Measurements from ENCODE around the gene CUL4A. TPM values are rescaled to one million over a fixed set of nuclear protein-coding genes. Genes with fewer than 3 reads are reported as not detected.

Gene CUL4A
- total RNA-seq, 4 donors from 2014 or later: 87.6 to 150 (median 110) TPM

DNA sequence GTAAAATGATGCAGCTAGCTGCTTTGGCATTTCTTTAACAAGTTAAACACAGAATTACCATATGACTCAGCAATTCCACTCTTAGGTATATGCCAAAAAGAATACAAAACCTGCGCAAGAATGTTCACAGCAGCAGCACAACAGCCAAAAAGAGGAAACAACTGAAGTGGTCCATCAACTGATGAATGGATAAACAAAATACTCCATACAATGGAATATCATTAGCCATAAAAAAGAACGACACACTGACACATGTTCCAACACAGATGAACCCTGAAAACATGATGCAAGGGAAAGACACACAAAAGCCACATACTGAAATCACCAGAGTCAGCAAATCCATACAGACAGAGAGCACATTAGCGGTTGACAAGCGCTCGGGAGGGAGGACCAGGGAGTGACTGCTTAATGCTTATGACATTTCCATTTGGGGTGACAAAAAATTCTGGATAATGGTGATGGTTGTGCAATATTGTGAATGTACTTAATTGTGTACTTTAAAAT, 3.9 kb upstream of the CUL4A start:
- H3K9me3 ChIP-seq: no peaks in the 10 kb centered on the region
- 61 to 73% methylated on average over 5 of the region's 5 CpGs for WGBS, 2 donors (ENCODE audit: low coverage in 1 of 2)
- no peak overlapping the region for H3K27ac ChIP-seq
- intact Hi-C loops (cut with DNase I; ENCODE audit: low total_unique reads) (no loop called here), in situ Hi-C loops (cut with MboI; ENCODE audit: low pct_ligation_motif_present in 1 of 4, low pct_unique_long_range_greater_than_20kb in 1 of 4, low sequenced_read_pairs in 3 of 4) (no loop called here)
- no peak for DNase-seq
- H3K4me1 ChIP-seq: peaks cover 22 to 51% (median 33%) of the 10 kb centered on the region in 4 donors
- no peaks in the 10 kb centered on the region for H3K27me3 ChIP-seq
- no peak for TF ChIP-seq EP300 (IDR thresholded peaks at IDR 0.05; ENCODE audit: low read depth)
- TF ChIP-seq POLR2AphosphoS5 (IDR thresholded peaks at IDR 0.05): no peak
- no peak for TF ChIP-seq POLR2A (IDR thresholded peaks at IDR 0.05)
- no peak for TF ChIP-seq CTCF (IDR thresholded peaks at IDR 0.05)
- H3K36me3 ChIP-seq: no peaks in the 10 kb centered on the region
- no peak overlapping the region for H3K4me3 ChIP-seq

GRCh38 chr13:113207460-113207859, 2.0 kb upstream of the CUL4A start:
- in situ Hi-C loops (cut with MboI; ENCODE audit: low pct_ligation_motif_present in 1 of 4, low pct_unique_long_range_greater_than_20kb in 1 of 4, low sequenced_read_pairs in 3 of 4): no loop called here
- WGBS, 2 donors (ENCODE audit: low coverage in 1 of 2): 37 to 39% methylated on average over 3 of the region's 3 CpGs
- Histone ChIP-seq H3K9me3 (no peaks in the 10 kb centered on the region), H3K27ac (peak overlapping the region; percentile 99 to 100 (median 100)), H3K27me3 (no peaks in the 10 kb centered on the region), H3K4me1 (peaks cover 30 to 71% (median 42%) of the 10 kb centered on the region in 4 donors), H3K36me3 (no peaks in the 10 kb centered on the region), H3K4me3 (peak overlapping the region in 3 of 4 donors; percentile 97 to 98 (median 98))
- DNase-seq: no peak
- intact Hi-C loops (cut with DNase I; ENCODE audit: low total_unique reads): no loop called here
- TF ChIP-seq CTCF (IDR thresholded peaks at IDR 0.05): no peak
- TF ChIP-seq POLR2A (IDR thresholded peaks at IDR 0.05): no peak
- no peak for TF ChIP-seq POLR2AphosphoS5 (IDR thresholded peaks at IDR 0.05)
- no peak for TF ChIP-seq EP300 (IDR thresholded peaks at IDR 0.05; ENCODE audit: low read depth)

GRCh38 chr13:113207890-113208420, 1.5 kb upstream of the CUL4A start:
- 0 to 2% methylated on average over 1 to 31 of the region's 44 CpGs for WGBS, 2 donors (ENCODE audit: low coverage in 1 of 2)
- H3K27ac ChIP-seq: peak overlapping the region; percentile 99 to 100 (median 100)
- DNase-seq: peak; percentile 43

More at GRCh38 chr13:113207890-113208420, 1.5 kb upstream of the CUL4A start:
- no peaks in the 10 kb centered on the region for H3K27me3 ChIP-seq
- H3K4me3 ChIP-seq: peak overlapping the region; percentile 97 to 99 (median 98)
- in situ Hi-C loops (cut with MboI; ENCODE audit: low pct_ligation_motif_present in 1 of 4, low pct_unique_long_range_greater_than_20kb in 1 of 4, low sequenced_read_pairs in 3 of 4): no loop called here
- intact Hi-C loops (cut with DNase I; ENCODE audit: low total_unique reads): no loop called here
- TF ChIP-seq CTCF (IDR thresholded peaks at IDR 0.05): no peak
- no peak for TF ChIP-seq POLR2A (IDR thresholded peaks at IDR 0.05)
- TF ChIP-seq EP300 (IDR thresholded peaks at IDR 0.05; ENCODE audit: low read depth): no peak
- no peak for TF ChIP-seq POLR2AphosphoS5 (IDR thresholded peaks at IDR 0.05)
- H3K4me1 ChIP-seq: peaks cover 30 to 72% (median 42%) of the 10 kb centered on the region in 4 donors
- H3K36me3 ChIP-seq: no peaks in the 10 kb centered on the region
- H3K9me3 ChIP-seq: no peaks in the 10 kb centered on the region

Measured in transverse colon (tissue), 4 donors.